Medulla oblongata (tissue), 1 donor: ENCODE measurements around the gene STARD10.
A peak's percentile ranks its signal among the peaks of the same experiment; 100 is the strongest.

Experiments used
- DNase-seq: peaks from one replicate; pipeline ENCODE4 v3.0.0-alpha.2; 2015; ENCODE audit errors: extremely low spot score

STARD10 gene

DNA sequence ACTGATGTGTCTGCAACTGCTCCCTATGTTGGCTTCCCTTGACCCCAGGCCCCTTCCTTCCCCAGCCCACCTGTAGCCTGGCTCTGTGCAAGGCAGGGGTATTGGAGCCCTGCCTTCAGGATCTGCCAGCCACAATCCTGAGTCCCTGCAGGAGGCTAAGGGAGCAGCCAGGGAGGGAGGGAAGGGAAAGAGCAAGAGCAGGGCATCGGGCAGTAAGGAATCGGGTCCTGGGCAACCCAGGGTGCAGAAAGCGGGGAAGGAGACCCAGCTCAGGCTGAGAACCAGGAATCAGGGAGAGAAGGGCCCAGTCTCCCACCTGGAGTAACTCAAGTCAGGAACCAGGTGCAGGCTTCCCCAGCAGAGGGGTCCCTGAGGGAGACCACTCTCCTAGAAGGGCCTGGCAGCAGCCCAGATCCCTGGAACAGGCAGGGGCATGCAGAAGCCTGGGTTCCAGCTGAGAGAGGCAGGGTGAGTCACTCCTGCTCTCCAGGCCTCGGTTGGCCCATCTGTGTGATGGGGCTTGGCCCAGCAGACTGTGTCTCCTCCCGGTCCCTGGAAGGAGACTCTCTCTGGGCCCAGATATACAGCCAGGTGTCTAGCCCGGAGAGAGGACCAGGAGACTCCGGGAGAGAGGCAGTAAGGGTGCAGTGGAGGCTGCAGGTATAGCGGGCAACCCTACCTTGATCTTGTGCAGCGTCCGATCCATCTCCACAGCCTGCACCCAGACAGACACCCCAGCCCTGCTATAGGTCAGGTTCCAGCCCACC is 13.4 kb downstream of the STARD10 start:
- no peak for DNase-seq

DNA sequence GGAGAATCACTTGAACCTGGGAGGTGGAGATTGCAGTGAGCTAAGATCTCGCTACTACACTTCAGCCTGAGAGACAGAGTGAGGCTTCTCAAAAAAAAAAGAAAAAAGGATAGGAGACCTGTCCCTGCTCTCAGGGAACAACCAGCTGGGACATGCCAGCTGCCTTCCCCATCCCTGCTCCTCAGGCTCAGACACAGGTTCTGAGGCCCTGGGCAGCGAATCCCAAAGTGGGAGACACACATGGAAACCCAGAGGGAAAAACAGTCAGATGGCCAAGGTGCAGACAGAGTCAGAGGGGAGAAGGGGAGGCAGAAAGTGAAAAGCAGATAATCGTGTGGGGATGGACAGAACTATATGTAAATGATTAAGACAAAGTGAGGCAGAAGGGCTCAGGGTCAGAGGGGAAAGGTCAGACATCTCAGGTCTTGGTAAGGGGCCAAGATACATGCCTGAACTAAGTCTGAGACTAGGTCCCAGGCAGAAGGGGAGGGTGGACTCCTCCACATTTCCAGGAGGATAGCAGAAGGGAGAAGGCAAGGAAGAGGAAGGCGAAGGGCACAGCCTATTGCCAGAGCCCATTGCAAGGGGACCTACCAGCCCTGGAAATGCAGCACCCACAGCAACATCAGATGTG is 14.2 kb downstream of the STARD10 start:
- DNase-seq, result no peak

DNA sequence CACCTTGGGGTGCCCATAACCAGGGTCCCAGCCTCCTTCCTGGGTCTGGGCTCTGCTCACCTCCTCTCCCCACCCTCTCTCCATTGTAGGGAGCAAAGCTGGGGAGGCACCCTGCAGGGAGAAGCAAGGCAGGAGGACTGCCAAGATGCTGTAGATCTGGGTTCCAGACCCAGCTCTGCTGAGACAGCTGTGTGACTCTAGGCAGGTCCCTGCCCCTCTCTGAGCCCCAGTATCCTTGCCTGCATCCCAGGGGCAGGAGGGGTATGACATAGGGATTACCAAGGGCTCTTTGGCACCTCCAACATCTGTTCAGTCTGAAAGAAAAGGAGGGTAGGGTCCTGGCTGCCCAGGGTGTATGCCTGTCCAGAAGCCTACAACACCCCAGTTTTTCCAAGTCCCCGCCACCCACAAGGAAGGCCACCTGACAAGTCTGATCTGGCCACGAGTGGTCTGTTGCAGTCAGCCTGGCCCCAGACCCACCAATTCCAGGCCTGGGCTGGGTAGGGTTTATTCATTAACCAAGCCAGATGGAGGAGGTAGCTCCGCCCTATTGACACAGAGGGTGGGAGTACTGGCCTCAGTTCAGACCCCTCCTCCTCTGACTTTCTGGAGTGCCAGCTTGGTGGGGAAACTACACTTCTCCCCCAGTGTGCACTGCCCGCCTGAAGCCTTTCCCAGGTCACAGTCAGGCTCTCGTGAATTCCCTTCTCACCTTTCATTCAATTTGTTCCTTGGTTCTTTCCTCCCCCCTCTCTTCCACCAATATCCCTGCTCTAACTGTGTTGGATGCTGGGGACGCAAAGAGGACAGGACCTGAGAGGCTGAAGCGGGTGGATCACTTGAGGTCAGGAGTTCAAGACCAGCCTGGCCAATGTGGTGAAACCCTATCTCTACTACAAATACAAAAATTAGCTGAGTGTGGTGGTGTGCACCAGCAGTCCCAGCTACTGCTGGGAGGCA is 15.0 kb downstream of the STARD10 start:
- DNase-seq, result no peak

DNA sequence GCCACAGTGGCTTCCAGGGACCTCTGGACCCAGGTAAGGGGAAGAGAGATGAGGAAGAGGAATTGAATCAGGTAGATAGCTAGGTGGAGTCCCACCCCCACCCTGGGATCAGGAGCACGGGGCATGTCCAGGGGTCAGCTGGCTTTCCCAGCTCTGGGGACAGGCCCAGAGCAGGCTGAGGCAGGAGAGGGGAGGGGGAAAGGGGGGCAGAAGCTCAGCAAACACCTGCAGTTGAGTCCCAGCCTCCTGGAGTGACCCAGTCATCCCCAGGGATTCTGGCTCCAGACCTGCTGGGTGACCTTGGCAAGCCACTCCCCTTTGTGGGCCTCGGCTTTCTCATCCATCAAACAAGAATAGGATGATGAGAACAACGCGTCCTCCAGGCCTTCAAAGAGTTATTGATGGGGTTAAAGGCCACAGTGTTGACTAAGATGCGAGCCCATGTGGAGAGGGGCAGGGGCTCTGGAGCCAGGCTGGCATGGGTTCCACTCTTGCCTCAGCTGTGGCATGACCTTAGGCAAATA is 16.0 kb downstream of the STARD10 start:
- no peak for DNase-seq

DNA sequence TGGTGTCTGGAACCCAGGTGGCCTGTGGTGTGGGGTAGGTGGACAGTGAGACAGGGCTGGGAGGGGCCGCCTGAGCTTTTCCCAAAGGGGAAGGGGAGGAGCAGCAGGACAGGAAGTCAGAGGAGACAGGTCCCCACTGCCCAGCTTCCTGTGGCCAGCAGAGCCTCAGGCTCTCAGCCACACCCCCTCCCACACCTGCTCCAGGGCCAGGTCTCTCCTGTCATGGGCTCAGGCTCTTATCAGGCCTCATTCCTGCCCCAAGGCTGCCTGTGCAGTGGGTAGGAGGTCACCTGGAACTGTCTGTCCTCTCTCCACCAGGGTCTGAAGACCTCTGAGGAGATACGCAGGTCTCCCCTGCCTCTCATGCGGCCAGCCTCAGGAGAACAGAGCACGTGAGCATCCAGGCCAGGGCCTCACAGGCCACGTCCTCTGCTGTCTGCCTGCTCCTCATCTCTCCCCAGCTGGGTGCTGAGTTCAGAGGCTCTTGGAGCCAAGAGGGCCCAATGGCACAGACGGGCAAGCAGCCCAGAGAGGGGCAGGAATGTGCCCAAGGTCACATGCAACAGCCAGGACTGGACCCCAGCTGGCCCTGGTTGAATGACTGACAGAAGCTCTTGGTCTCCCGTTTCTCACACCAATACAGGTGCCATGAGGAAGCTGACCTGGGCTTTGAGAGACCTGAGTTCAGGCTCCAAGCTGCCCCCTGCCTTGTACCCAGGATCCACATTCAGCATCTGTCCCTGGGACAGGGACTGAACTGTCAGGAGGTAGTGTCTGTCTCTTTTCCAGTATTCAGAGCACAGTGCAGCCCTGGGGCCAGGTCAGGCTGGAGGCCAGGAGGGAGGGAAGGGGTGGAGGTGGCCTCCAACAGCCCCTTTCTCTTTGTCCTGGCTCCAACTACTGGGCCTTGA is 16.7 kb downstream of the STARD10 start:
- peak; percentile 63 for DNase-seq

DNA sequence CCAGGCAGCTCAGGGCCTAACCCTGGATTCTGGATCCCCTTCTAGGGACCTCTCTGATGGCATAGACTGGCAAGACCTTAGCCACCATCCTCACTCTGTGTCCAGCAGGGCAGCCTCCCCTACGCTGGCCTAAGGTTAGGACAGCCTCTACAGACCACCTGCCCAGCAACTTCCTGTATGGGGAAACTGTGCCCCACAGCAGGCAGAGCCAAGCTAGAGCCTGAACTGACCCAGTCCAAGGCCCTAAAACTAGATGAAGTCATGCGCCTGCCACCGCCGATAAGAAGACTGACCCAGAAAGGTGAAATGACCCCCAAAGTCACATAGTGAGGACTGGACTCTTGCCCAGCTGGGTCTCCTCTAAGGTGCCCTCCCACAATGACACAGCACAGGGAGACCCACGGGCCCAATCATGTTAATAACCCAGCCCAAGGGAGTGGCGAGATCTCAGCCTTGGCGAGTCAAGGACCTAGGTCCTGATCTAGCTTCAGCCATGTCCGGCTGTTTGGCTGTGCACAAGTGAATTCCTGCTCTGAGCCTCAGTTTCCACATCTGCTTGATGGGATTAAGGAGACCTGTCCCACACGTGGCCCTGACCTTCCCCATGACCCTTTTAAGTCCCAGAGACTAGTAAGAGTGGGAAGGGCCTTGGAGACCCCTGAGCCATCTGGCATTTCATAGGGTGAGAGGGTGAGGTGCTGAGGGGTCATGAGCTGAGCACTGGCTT is 17.6 kb downstream of the STARD10 start:
- no peak for DNase-seq

DNA sequence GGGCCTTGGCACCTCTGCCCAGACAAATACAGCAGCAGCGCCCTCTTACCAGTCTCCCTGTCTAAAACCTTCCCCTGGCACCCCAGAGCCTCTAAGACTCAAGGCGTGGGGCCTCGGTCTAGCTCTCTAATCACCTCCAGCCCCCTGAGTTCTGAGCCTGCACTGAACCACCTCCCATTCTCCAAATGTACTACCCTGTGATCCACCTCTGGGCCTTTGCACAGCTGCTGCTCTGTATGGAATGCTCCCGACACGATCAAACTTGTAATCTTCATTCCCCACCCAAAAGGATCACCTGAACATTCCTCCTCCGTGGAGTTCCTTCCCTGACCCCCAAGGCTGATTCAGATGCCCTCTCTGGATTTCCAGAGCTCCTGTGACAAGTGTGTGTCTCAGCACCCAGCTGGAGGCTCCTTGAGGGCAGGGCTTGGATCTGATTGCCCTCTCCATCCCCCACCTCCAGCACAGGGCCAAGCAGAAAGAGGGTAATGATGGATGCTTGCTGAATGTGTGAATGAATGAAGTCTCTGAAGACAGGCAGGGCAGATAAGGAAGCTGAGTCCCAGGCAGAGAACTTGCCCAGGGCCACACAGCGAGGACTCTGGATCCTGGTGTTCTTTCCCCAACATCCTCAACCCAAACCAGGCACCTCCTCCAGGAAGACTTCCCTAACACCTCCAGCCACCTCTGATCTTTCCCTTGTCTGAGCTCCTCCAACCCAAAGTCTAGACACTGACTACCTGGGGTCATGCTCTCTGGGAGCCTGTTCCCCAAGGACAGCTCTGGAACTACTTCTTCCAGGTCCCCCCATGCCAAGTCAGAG is 18.3 kb downstream of the STARD10 start:
- no peak for DNase-seq

DNA sequence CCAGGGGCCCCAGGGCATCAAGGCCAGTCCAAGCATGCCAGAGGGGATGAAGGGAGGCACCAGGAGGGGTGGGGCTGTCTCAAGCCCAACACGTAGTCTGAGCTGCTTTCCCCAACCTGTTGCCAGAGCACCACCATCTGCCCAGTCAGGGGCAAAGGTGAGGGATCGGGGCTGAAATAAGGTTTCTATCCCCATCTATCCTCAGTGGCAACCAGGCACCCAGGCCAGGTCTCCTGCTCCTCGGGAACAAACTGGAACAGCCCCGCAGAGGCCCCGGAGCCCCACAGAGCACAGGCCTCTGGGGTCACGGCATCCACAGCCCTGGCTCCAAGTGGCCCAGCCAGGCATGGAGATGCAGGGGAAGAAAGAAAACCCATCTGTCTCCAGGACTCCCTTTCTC is 19.3 kb downstream of the STARD10 start:
- DNase-seq, result no peak

DNA sequence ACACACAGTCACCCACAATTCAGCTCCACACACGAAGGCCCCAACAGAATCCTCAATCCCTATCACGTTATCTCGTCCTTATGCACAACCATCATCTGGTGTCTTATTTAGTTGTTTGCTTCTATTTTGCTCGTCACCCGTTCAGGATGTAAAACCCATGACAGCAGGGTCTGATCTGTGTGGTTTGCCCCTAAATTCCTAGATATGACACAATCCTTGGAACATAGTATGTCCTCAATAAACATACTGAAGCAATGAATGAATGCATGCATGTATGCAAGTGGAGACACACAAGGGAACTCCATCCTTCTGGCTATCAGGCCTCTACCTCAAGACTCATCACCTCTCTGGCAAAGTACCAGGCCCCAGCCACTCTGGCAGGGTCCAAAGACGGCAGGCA is 20.2 kb downstream of the STARD10 start:
- DNase-seq, result no peak

DNA sequence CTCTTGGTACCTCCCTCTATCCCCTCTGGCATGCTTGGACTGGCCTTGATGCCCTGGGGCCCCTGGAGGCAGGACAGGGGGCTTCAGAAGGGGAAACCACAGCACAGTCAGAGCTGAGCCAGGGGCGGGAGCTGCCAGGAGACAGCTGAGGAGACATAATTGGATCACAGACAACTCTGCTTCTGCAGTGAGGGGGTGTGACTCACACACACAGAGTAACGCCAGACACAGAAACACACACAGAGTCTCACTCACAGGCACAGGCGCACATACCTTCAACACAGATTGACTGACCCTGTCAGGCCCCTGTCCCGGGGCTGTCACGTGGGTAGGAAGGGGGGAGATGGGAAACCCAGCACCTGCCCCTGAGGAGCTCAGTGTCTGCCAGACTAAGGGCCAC is 20.6 kb downstream of the STARD10 start:
- no peak for DNase-seq

DNA sequence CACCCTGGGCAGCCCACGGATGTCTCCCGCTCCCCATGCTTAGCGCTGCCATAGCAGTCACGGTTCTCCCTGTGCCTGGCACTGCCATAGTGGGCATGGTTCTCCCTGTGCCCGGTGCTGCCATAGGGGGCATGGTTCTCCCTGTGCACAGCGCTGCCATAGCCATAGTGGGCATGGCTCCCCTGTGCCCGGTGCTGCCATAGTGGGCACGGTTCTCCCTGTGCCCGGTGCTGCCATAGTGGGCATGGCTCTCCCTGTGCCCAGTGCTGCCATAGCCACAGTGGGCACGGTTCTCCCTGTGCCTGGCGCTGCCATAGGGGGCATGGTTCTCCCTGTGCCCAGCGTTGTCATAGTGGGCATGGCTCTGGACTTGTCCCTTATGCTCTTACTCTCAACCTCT is 21.8 kb downstream of the STARD10 start:
- DNase-seq, result no peak

DNA sequence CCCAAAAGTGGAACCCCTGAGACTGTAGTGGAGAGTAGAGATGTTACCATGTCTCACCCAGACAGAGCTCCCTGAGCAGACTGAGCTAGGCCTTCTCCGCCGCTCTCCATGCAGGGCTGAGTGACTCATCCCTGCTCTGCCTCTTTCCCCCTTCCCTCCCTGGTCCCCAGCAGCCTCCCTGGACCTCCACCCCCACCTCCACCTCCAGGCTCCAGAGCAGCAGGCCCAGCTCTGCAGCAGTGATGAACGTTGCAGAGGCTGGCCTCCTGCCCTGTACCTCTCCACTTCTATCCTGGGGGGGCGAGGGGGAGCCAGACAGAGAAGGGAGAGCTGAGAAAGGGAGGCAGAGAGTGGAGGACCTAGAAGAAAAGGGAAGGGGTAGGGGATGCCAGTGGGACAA is 22.3 kb downstream of the STARD10 start:
- no peak for DNase-seq

DNA sequence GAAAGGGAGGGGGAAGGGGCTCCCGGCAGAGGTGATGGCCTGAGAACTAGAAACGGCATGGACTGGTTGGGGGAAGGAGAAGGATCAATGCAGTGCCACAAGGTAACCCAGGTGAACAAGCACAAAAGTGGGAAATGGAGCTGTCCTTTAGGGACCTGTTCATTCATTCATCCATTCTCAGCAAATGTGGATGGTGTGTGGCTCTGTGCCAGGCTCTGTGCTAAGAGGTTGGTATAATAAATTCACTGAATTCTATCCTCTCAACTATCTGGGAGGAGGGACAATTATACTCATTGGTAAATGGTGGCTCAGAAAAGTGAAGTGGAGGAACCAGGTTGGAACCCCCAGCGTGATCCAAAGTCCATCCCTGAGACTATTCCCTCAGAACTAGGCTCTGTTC is 23.0 kb downstream of the STARD10 start:
- no peak for DNase-seq

DNA sequence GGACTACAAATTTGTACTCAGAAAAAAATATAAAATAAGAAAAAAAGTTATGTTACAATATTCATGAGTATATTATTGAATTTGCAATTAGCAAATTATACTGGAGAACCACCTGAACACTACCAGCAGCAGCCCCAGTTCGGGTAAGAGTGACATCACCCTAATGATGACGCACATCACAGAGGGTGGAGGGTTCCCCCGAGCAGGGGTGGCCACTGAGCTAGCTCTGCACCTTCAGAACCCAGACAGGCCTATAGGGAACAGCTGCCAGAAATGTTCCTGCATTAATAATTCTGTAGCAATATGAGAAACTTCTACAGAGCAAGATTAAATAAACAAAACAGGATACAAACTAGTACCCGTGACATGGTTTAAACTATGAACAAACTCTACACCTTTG is 24.2 kb downstream of the STARD10 start:
- DNase-seq, result no peak

DNA sequence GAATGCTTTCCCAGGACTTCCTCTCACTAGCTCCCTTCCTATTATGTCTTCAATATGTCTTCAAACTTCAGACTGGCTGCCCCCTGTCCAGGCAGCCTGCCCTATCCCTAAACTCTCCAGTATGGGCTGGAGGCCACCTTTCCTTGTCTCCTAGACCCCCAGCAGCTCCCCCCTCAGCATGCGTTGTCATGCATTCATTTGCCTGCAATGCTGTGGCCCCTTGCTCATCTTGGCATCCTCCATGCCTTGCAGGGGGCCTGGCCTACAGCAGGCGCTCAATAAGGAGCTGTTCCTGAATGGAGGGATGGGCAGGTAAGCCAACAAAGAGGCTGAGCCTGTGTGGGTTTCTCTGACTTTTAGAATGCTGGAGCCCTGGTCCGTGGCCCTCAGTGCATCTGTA is 25.3 kb downstream of the STARD10 start:
- no peak for DNase-seq

DNA sequence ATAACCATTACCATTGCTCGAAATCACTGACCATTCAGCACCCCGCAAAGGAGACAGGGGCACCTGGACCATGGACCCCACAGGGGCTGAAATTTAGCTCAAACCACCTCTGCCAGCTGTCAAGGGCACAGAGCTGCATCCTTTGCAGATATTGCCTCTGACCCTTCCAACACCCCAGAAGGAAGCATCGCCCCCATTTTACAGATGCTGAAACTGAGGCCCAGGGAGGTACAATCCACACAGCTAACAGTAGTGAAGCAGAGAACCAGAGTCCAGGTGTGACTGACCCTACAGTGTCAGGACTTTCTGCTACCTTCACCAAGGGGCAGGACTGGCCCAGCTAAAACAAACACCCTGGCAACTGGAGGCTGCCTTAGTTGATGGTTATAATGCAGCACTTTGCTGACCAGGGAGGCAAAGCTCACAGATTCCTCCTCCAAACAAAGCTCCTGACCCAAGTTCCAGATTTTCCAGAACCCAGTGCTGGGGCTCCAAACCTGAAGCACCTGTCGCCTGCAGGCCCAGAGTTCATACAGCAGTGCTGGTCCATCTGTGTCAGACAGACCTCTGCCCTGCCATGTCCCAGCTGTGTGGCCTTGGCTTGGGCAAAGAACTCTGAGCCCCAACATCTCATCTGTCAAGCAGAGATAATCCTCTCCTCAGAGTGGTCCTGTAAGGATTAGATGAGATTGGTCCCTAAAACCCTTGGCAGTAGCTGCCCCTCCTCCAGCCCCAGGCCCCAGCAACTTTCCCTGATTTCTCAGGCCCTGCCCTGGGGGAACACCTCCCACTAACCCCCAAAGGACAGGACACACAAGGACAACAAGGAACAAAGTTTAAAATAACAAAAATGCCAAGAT is 26.4 kb downstream of the STARD10 start:
- DNase-seq, result no peak

DNA sequence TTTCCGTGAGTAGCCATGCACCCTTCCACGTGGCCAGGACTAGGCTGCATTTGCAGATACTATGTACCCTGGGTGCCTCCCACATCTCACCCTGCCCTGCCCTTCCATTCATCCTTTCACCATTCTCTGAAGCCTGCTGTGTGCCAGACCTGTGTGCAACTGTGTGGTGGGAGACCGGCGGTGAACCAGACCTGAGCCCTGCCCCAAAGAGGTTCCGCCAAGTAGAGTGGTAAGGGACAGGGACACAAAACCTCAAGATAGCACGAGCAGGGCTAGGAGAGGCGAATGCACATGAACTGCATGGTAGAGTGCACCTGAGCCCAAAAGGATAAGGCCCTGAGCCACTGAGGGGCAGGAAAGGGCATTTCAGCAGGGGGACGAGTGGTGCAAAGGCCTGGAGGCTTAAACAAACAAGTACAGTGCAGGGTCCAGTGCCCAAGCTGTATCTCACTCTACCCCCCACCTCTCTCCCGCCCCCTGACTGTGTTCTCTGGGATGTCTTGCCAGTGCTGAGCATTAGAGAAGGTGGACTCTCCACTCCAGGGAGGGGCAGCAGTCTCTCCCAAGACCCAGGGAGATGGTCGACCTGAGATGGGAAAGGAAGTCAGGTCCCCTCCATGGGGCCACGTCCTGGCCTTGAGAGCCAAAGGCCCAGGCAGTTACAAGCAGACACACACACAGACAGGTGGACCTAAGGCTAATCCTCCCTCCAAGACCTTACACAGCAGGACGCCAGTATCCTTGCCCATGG is 27.5 kb downstream of the STARD10 start:
- DNase-seq, result no peak

DNA sequence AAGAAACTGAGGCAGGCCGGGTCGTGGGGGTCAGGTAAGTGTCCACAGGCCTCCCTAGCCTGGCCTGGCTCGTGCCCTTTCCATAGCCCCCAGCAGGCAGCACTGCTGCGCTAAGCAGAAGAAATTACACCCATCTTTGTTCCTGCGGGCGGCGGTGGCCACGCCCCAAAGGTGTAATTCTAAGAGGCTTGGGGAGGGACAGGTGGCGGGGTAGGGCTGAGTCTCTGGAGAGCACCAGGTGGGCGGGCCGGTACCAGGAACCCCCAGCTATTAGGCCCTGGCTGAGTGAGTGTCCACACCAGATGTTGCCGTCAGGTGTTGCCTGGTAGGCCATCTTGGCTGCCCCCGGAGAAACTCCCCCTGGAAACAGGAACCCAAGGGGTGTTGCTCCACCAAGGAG is 29.3 kb downstream of the STARD10 start:
- DNase-seq, result no peak
